Body of pancreas (tissue), 4 donors: ENCODE results near the gene LDLRAD4.

Experiments used
- CTCF ChIP-seq, 7 experiments: fragments of 450-650 bp in 4 of 7; fragments of 200-600 bp in 3 of 7; sonication (generic) in 3 of 7; IDR thresholded peaks; one replicate each; pipeline ENCODE4 v1.5.1; 2016 to 2019; ENCODE audit warnings: antibody characterized with exemption in 7 of 7
- POLR2A ChIP-seq, 3 donors: fragments of 450-650 bp; IDR thresholded peaks; one replicate each; pipeline ENCODE4 v1.6.1; 2016; ENCODE audit warnings: antibody characterized with exemption in 3 of 3, mild to moderate bottlenecking in 2 of 3

GRCh38 chr18:13623871-13624270, 405.3 kb downstream of the LDLRAD4 start:
- no peak for TF ChIP-seq CTCF (IDR thresholded peaks at IDR 0.05)
- TF ChIP-seq POLR2A (IDR thresholded peaks at IDR 0.05): no peak
